Neural progenitor cell (in vitro differentiated cells): Measurements from ENCODE around the gene FEV.

Experiments used
- CTCF ChIP-seq: fragments of 200-600 bp; sonication (generic); IDR thresholded peaks from 2 replicates; pipeline ENCODE4 v1.5.1; 2017; ENCODE audit warnings: antibody characterized with exemption, mild to moderate bottlenecking
- EZH2 ChIP-seq: fragments of 200-600 bp; sonication (generic); IDR thresholded peaks from 2 replicates; pipeline ENCODE4 v1.6.1; 2017; ENCODE audit warnings: antibody characterized with exemption, mild to moderate bottlenecking, moderate library complexity

- TF ChIP-seq CTCF = no peak
- no peak for TF ChIP-seq EZH2
Observed at GRCh38 chr2:219003979-219004378, 19.0 kb upstream of the FEV start.
